Femur (tissue), 1 donor: ENCODE data around the gene BNIP2.
A peak's percentile ranks its signal among the peaks of the same experiment; 100 is the strongest.
"Not testable (repeated sequence)": the region's sequence is repeated elsewhere in the genome, so short reads cannot be mapped to it uniquely, and the experiment has no call there.

Experiments used
- DNase-seq: peaks from one replicate; pipeline ENCODE4 v3.0.0-alpha.2; 2017

Gene BNIP2

GRCh38 chr15:59687836-59688235 is 1.3 kb downstream of the BNIP2 start:
- no peak for DNase-seq

DNA sequence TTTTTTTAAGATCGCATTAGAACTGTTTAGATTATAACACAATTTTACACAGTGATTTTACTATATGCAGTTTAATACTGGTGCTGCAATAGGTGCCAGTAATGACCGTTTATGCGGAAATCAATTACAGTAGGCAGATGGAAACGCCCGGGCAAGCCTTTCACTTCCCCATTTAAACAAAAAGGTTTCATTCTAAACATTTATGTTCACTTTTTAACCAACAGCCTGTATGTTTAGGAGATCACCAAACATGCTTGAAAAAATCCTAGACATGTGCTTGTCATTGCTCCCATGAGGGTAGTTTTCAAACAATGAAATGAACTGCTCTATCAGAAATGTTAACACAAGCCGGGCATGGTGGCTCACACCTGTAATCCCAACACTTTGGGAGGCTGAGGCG is 2.7 kb downstream of the BNIP2 start:
- no peak for DNase-seq

- DNase-seq, result no peak
Measured at GRCh38 chr15:59685737-59686297, 3.3 kb downstream of the BNIP2 start.

DNA sequence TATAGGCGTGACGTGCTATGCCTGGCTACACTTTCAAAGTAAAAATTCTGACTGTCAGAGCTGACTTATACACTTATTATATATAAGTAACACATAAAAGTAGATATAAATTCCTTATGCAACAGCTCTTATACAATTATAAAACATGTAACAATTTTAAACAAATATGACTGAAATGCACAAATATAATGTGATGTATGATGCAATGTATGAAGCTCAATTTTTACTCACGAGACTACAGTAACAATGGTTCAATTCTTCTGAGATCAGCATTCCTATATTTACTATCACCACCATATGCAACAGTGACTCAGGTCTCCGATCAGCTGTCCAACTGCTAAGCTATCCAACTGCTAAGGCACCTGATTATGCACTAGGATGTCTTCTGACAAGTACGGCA is 8.2 kb downstream of the BNIP2 start:
- DNase-seq, result no peak

DNA sequence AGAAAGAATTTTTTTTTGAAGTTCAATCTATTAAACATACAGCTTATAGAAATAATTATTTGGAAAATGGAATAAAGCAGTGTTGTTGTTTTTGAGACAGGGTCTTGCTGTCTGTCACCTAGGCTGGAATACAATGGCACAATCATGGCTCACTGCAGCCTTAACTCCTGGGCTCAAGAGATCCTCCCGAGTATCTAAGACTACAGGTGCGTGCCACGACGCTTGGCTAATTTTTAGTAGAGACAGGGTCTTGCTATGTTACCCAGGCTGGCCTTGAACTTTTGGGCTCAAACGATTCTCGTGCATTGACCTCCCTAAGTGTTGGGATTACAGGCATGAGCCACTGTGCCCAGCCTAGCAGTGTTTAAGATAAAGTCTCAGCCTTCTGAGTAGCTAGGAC is 8.8 kb downstream of the BNIP2 start:
- DNase-seq, result no peak

GRCh38 chr15:59678620-59679019 is 10.5 kb downstream of the BNIP2 start:
- no peak for DNase-seq

DNA sequence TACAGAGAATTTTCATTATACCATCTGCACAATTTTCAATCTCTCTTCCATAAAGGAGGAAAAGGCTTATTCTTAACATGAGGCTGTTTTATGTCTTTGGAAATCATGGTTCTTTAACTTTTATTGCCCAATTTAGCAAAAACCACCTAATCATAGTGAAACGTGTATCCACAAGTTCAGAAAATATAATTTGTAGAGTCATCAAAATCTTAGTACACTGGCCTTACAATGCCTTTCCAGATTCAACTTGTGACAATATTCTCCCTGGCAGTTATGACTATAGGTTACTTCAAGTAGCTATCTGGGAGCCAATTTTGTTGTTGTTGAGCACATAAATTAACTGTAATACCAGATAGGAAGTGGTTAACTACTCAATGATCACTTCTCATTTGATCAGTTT is 10.9 kb downstream of the BNIP2 start:
- DNase-seq, result no peak

DNA sequence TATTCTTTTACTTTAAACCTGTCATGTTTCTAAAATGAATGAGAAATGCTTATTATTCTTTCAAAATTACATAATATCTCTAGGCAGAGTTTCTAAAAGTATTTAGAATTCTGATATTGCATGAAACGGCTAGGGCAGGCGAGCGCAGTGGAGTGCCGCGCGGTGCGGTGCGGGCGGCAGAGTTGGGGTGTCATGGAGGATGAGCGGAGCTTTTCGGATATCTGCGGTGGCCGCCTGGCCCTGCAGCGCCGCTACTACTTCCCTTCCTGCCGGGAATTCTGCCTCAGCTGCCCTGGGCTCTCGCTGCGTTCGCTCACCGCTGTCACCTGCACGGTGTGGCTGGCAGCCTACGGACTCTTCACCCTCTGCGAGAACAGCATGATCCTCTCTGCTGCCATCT is 12.6 kb downstream of the BNIP2 start:
- DNase-seq, result no peak

GRCh38 chr15:59674361-59674877 is 14.7 kb downstream of the BNIP2 start:
- DNase-seq, result no peak

DNA sequence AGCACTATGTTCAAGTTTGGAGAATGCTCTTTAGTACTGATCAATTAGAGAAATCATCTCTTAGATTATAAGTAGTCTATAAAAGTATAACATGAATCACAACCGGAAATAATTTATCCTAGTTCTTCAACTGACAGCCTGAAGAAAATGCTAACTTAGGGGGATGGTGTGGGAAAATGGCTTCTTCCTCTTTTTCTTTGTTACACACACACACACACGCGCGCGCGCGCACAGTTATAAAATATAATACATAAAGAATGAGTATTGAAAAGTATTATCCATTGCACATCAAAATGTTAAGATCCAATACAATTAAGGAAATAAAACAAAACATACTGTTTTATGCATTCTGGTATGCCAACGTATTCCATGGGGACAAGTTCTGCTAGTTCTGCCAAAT is 20.6 kb downstream of the BNIP2 start:
- DNase-seq, result no peak

DNA sequence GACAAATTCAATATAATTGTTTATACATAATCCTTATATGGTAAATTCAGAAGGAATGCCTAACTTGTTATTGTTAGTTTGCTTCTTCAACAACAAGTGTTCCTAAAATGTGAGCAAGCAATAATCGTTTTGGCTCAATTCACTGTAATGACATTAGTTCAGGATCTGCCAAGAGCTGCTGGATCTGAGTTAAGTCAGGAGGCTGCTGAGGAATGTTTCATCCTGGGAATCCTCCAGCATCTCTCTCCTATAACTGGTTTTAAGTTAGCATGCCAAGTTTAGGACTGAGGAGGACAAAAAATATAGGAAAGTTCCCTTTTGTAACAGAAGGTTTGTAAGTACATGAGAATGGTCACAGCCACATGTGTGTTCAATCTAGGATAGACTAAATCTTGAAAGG is 26.9 kb downstream of the BNIP2 start:
- peak; percentile 55 for DNase-seq

GRCh38 chr15:59659366-59659765 is 29.8 kb downstream of the BNIP2 start:
- DNase-seq, result no peak

- DNase-seq, result peak; percentile 33
Measured at GRCh38 chr15:59657635-59658125, 31.4 kb downstream of the BNIP2 start.

DNA sequence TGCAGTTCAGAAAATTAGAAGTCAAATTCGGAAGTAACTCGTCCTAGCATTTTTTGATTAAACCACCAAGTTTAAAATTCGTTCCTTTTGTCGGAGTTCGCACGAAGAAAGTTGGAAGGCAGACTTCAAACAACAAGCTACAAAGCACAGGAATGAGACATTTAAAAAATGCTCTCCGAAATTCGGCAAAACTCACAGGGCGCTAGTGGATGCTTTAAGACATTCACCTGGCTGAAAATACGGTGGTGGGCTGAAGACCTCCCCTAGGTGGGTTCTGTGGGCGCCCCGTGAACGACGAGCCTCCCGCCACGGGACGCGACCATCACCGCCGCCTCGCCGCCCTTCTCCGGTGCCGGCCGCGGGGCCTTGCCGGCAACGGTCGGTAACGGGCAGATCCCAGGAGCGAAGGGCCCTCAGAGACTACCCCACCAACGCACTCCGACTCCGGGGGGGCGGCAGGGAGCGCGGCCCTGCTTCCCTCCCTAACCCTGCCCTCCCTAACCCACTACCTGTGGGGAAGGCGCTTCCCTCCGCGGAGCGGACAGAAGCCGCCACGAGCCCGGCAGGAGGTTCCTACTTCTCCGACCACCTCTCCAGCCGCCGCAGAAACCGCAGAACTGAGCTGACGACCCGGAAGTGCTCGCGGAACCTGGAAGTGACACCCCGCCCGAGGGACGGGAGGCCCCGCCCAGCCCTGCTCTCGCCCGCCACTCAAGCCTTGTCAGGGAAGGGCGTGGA is 32.1 kb downstream of the BNIP2 start, which contains the start of gene GTF2A2:
Gene GTF2A2, minus strand, starts transcription at position 619 of the 738 bp plus-strand sequence. CDS start 5,238 bp downstream, outside the sequence.
- peak; percentile 97 for DNase-seq

- DNase-seq, result no peak
Measured at GRCh38 chr15:59654046-59654445, 35.1 kb downstream of the BNIP2 start.

DNA sequence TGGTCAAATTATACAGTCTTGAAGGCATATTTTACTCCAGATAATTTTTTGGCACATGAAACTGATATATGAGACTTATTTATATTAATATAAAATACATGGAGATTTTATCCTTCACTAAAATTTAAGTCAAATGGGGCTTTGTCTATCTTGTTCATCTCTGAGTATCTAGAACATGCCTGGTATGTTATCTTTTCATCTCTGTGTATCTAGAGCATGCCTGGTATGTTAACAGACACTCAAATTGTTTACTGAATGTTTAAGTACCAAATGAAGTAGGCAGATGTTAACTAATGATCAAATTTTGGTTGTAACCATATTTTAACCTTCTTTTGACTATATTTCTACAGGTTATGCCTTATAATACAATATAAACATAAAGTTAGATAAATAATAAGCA is 39.5 kb downstream of the BNIP2 start:
- DNase-seq, result no peak

DNA sequence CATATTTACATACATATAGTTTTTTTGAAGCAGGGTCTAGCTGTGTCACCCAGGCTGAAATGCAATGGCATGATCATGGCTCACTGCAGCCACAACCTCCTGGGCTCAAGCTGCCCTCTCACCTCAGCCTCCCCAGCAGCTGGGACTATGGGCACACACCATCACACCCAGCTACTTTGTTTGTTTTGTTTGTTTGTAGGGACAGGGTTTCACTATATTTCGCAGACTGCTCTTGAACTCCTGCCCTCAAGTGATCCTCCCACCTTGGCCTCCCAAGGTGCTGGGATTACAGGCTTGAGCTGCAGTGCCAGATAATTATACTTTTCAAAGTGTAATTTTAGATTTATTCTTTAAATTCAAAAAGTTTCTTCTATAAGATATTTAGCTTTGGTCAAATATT is 42.0 kb downstream of the BNIP2 start:
- DNase-seq, result no peak

DNA sequence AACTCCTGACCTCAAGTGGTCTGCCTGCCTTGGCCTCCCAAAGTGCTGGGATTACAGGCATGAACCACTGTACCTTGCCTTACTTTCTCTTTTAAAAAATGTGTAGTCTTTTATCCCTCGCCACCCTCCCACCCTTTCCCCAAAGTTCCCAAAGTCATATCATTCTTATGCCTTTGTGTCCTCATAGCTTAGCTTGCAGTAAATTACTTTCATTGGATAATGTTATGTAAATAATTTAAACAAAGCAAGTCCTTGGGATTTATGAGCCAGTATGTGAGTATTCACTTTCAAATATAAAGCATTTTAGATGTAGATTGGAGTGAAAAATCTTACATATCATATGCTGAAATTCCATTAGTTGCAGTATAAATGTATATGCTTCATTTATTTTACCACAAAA is 42.8 kb downstream of the BNIP2 start:
- no peak for DNase-seq

- not testable (repeated sequence) for DNase-seq
Measured at GRCh38 chr15:59645812-59646211, 43.3 kb downstream of the BNIP2 start.

- no peak for DNase-seq
Measured at GRCh38 chr15:59644756-59645155, 44.4 kb downstream of the BNIP2 start.

DNA sequence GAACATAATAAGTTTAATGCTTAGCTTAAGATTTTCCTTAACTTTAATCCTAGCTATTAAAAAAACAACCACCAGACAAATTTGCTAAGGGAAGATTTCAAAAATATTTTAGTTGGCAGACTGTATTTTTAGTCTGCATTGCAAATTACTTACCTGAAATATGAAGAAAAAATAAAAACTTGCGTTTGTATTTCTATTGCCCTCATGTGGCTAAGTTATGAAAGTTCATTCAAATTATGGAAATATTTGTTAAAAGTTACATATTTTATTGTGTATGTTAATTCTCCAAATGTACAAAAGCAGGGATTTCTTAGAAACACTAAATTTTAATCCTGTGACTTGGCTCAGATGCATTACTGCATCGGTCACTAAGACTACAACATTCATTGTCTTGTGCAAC is 46.8 kb downstream of the BNIP2 start:
- DNase-seq, result no peak

- not testable (repeated sequence) for DNase-seq
Measured at GRCh38 chr15:59637507-59637906, 51.6 kb downstream of the BNIP2 start.

- DNase-seq, result no peak
Measured at GRCh38 chr15:59636184-59636583, 52.9 kb downstream of the BNIP2 start.

DNA sequence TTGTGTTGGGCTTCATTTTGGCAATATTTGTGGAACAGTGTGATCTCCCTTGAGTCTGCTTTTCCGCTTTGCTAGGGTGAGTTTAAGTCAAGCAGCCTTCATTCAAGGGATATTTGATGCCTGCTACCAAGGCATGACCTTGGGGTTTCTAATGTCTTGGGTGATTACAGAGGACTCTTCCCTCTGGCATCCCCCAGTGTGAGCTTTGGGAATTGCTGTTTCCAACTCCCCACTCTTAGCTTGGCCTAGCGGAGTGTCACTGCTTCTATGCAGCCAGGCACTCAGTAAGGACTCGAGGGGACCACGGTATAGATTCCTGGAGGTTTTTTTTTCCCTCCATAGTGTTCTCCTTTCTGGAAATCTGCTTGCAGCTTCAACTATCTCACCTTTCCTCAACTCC is 56.4 kb downstream of the BNIP2 start:
- DNase-seq, result no peak
